ENCODE results near the gene P2RY8. TPM values are rescaled to one million over a fixed set of nuclear protein-coding genes. Genes with fewer than 3 reads are reported as not detected.
A peak's percentile ranks its signal among the peaks of the same experiment; 100 is the strongest.
"Not testable (repeated sequence)": the region's sequence is repeated elsewhere in the genome, so short reads cannot be mapped to it uniquely, and the experiment has no call there.

Gene P2RY8
- polyA plus RNA-seq, 3 donors = 18.9 to 40.0 (median 33.3) TPM

GRCh38 chrX:1491851-1492349 lies 45.1 kb downstream of the P2RY8 start:
- intact Hi-C loops (cut with micrococcal nuclease) = no loop called here
- Mint-ChIP-seq H3K4me1 (peaks cover 35% of the 10 kb centered on the region), H3K9me3 (peaks cover 0 to 8% (median 3%) of the 10 kb centered on the region in 7 donors), H3K27ac (peak overlapping the region in 4 of 7 donors; percentile 42 to 87 (median 68)), H3K27me3 (ENCODE audit: low read depth in 3 of 3) (peaks cover 0 to 2% (median 2%) of the 10 kb centered on the region in 3 donors), H3K36me3 (peaks cover 49 to 55% of the 10 kb centered on the region in 2 donors), H3K4me3 (no peak overlapping the region)
- Histone ChIP-seq H3K36me3 (replicated peaks in 1 of 2; ENCODE audit: control insufficient read depth in 1 of 2, insufficient read depth in 2 of 2, low read length in 2 of 2) (peaks cover 34 to 52% of the 10 kb centered on the region in 2 donors), H3K4me2 (replicated peaks; ENCODE audit: extremely low read depth, low read length, poor library complexity, severe bottlenecking) (no peak overlapping the region), H3K27ac (ENCODE audit: low read depth in 1 of 2, low read length in 2 of 2) (no peak overlapping the region), H3K4me1 (ENCODE audit: control insufficient read depth in 1 of 2, insufficient read depth in 2 of 2, low read length in 2 of 2) (peaks cover 15 to 25% of the 10 kb centered on the region in 2 donors), H4K20me1 (ENCODE audit: insufficient read depth, low read length) (peaks cover 55% of the 10 kb centered on the region), H3K9me3 (replicated peaks in 1 of 2; ENCODE audit: control insufficient read depth in 1 of 2, insufficient read depth in 1 of 2, low read length in 2 of 2) (no peaks in the 10 kb centered on the region), H3K9ac (ENCODE audit: insufficient read depth, low read length, poor library complexity, severe bottlenecking) (no peak overlapping the region), H3K27me3 (ENCODE audit: control insufficient read depth in 2 of 2, insufficient read depth in 2 of 2, low read length in 2 of 2) (no peaks in the 10 kb centered on the region), H3K4me3 (replicated peaks in 1 of 3; ENCODE audit: low read depth in 2 of 3, low read length in 3 of 3) (no peak overlapping the region), H2AFZ (ENCODE audit: insufficient read depth, low read depth, low read length, poor library complexity, severe bottlenecking) (no peak overlapping the region), H3K79me2 (ENCODE audit: insufficient read depth, low read length) (peaks cover 73% of the 10 kb centered on the region)
- no peak for DNase-seq
- WGBS (ENCODE audit: insufficient coverage) = 91% methylated on average over 4 of the region's 6 CpGs
- no peak for TF ChIP-seq CTCF (IDR thresholded peaks at IDR 0.05)

- H3K9me3 ChIP-seq (replicated peaks in 1 of 2; ENCODE audit: control insufficient read depth in 1 of 2, insufficient read depth in 1 of 2, low read length in 2 of 2); H3K27ac ChIP-seq (ENCODE audit: low read depth in 1 of 2, low read length in 2 of 2); H2AFZ ChIP-seq (ENCODE audit: insufficient read depth, low read depth, low read length, poor library complexity, severe bottlenecking); H3K4me3 Mint-ChIP-seq; H3K27me3 ChIP-seq (ENCODE audit: control insufficient read depth in 2 of 2, insufficient read depth in 2 of 2, low read length in 2 of 2); intact Hi-C loops (cut with micrococcal nuclease); H3K9ac ChIP-seq (ENCODE audit: insufficient read depth, low read length, poor library complexity, severe bottlenecking); H3K4me3 ChIP-seq (replicated peaks in 1 of 3; ENCODE audit: low read depth in 2 of 3, low read length in 3 of 3); H3K27me3 Mint-ChIP-seq (ENCODE audit: low read depth in 3 of 3); DNase-seq; H3K9me3 Mint-ChIP-seq; H3K27ac Mint-ChIP-seq; H3K4me2 ChIP-seq (replicated peaks; ENCODE audit: extremely low read depth, low read length, poor library complexity, severe bottlenecking): not testable (repeated sequence)
- Histone ChIP-seq H3K4me1 (ENCODE audit: control insufficient read depth in 1 of 2, insufficient read depth in 2 of 2, low read length in 2 of 2) (peaks cover 15 to 28% of the 10 kb centered on the region in 2 donors), H4K20me1 (ENCODE audit: insufficient read depth, low read length) (peaks cover 62% of the 10 kb centered on the region), H3K36me3 (replicated peaks in 1 of 2; ENCODE audit: control insufficient read depth in 1 of 2, insufficient read depth in 2 of 2, low read length in 2 of 2) (peaks cover 38 to 55% of the 10 kb centered on the region in 2 donors), H3K79me2 (ENCODE audit: insufficient read depth, low read length) (peaks cover 74% of the 10 kb centered on the region)
- WGBS (ENCODE audit: insufficient coverage) = 92% methylated on average over 3 of the region's 4 CpGs
- Mint-ChIP-seq H3K4me1 (peaks cover 39% of the 10 kb centered on the region), H3K36me3 (peaks cover 51 to 57% of the 10 kb centered on the region in 2 donors)
Observed at GRCh38 chrX:1491248-1491647, 45.7 kb downstream of the P2RY8 start.

- peaks cover 51 to 55% of the 10 kb centered on the region in 2 donors for H3K36me3 Mint-ChIP-seq
- H3K4me3 ChIP-seq (replicated peaks in 1 of 3; ENCODE audit: low read depth in 2 of 3, low read length in 3 of 3); DNase-seq; H3K4me3 Mint-ChIP-seq; intact Hi-C loops (cut with micrococcal nuclease); H3K9me3 ChIP-seq (replicated peaks in 1 of 2; ENCODE audit: control insufficient read depth in 1 of 2, insufficient read depth in 1 of 2, low read length in 2 of 2); H3K27me3 ChIP-seq (ENCODE audit: control insufficient read depth in 2 of 2, insufficient read depth in 2 of 2, low read length in 2 of 2); H3K9ac ChIP-seq (ENCODE audit: insufficient read depth, low read length, poor library complexity, severe bottlenecking); H3K4me2 ChIP-seq (replicated peaks; ENCODE audit: extremely low read depth, low read length, poor library complexity, severe bottlenecking); H2AFZ ChIP-seq (ENCODE audit: insufficient read depth, low read depth, low read length, poor library complexity, severe bottlenecking); H3K27me3 Mint-ChIP-seq (ENCODE audit: low read depth in 3 of 3); H3K27ac ChIP-seq (ENCODE audit: low read depth in 1 of 2, low read length in 2 of 2); H3K27ac Mint-ChIP-seq: not testable (repeated sequence)
- Histone ChIP-seq H3K79me2 (ENCODE audit: insufficient read depth, low read length) (peaks cover 74% of the 10 kb centered on the region), H3K4me1 (ENCODE audit: control insufficient read depth in 1 of 2, insufficient read depth in 2 of 2, low read length in 2 of 2) (peaks cover 15 to 28% of the 10 kb centered on the region in 2 donors), H4K20me1 (ENCODE audit: insufficient read depth, low read length) (peaks cover 65% of the 10 kb centered on the region), H3K36me3 (replicated peaks in 1 of 2; ENCODE audit: control insufficient read depth in 1 of 2, insufficient read depth in 2 of 2, low read length in 2 of 2) (peaks cover 33 to 55% of the 10 kb centered on the region in 2 donors)
- peaks cover 0 to 11% (median 3%) of the 10 kb centered on the region in 7 donors for H3K9me3 Mint-ChIP-seq
- no CpG with 5 or more reads among the region's 1 CpG for WGBS (ENCODE audit: insufficient coverage)
- peaks cover 39% of the 10 kb centered on the region for H3K4me1 Mint-ChIP-seq
Observed at GRCh38 chrX:1490723-1491122, 46.3 kb downstream of the P2RY8 start.

GRCh38 chrX:1489354-1489753 lies 47.6 kb downstream of the P2RY8 start:
- H3K9me3 ChIP-seq (replicated peaks in 1 of 2; ENCODE audit: control insufficient read depth in 1 of 2, insufficient read depth in 1 of 2, low read length in 2 of 2); DNase-seq; H3K4me3 ChIP-seq (replicated peaks in 1 of 3; ENCODE audit: low read depth in 2 of 3, low read length in 3 of 3); H3K27me3 ChIP-seq (ENCODE audit: control insufficient read depth in 2 of 2, insufficient read depth in 2 of 2, low read length in 2 of 2); intact Hi-C loops (cut with micrococcal nuclease); H3K27ac Mint-ChIP-seq; H3K4me2 ChIP-seq (replicated peaks; ENCODE audit: extremely low read depth, low read length, poor library complexity, severe bottlenecking); H3K27ac ChIP-seq (ENCODE audit: low read depth in 1 of 2, low read length in 2 of 2); H3K27me3 Mint-ChIP-seq (ENCODE audit: low read depth in 3 of 3); H3K4me3 Mint-ChIP-seq; H2AFZ ChIP-seq (ENCODE audit: insufficient read depth, low read depth, low read length, poor library complexity, severe bottlenecking); H3K9ac ChIP-seq (ENCODE audit: insufficient read depth, low read length, poor library complexity, severe bottlenecking): not testable (repeated sequence)
- peaks cover 38% of the 10 kb centered on the region for H3K4me1 Mint-ChIP-seq
- peaks cover 71% of the 10 kb centered on the region for H4K20me1 ChIP-seq (ENCODE audit: insufficient read depth, low read length)
- H3K36me3 ChIP-seq (replicated peaks in 1 of 2; ENCODE audit: control insufficient read depth in 1 of 2, insufficient read depth in 2 of 2, low read length in 2 of 2) = peaks cover 33 to 54% of the 10 kb centered on the region in 2 donors
- peaks cover 75% of the 10 kb centered on the region for H3K79me2 ChIP-seq (ENCODE audit: insufficient read depth, low read length)
- peaks cover 47 to 51% of the 10 kb centered on the region in 2 donors for H3K36me3 Mint-ChIP-seq
- H3K9me3 Mint-ChIP-seq = peaks cover 0 to 11% (median 3%) of the 10 kb centered on the region in 7 donors
- no CpG with 5 or more reads among the region's 5 CpGs for WGBS (ENCODE audit: insufficient coverage)
- H3K4me1 ChIP-seq (ENCODE audit: control insufficient read depth in 1 of 2, insufficient read depth in 2 of 2, low read length in 2 of 2) = peaks cover 20 to 30% of the 10 kb centered on the region in 2 donors

All from CD14-positive monocyte (primary cell).